ENCODE data around the gene CHCHD6.

GRCh38 chr3:126827121-126827520 lies 123.1 kb downstream of the CHCHD6 start:
- TF ChIP-seq CTCF (IDR thresholded peaks at IDR 0.05) (no peak), ZFX (IDR thresholded peaks at IDR 0.05; ENCODE audit: borderline replicate concordance) (no peak)
